IMR-90 (cell line): ENCODE measurements around the gene KIF1A. TPM values are rescaled to one million over a fixed set of nuclear protein-coding genes. Genes with fewer than 3 reads are reported as not detected.

Experiments used
- ATAC-seq: fragments of 200-7000 bp; cut with Tn5 transposase; 2 replicates; pipeline ENCODE4 v1.9.1; 2020; ENCODE audit warnings: low read depth, mild to moderate bottlenecking, moderate library complexity
- BruUV-seq: library from RNA; stranded (reverse); fragments of 400-500 nt; replicated peaks from 2 replicates; lab custom pipeline; 2021; lab: Mats Ljungman, UMichigan
- CTCF ChIA-PET: fragments of 300-600 bp; formaldehyde crosslinking; extraction: SDS; loops from one replicate; lab custom pipeline; 2021; ENCODE audit warnings: antibody characterized with exemption; lab: Yijun Ruan, JAX
- POLR2A ChIA-PET: fragments of 300-600 bp; sonication (Branson Sonifier 250); formaldehyde crosslinking; loops from one replicate; lab custom pipeline; 2022; ENCODE audit warnings: antibody characterized with exemption; ENCODE audit not compliant: unreplicated experiment; lab: Charles Lee
- DNase-seq: peaks from one replicate; pipeline ENCODE4 v3.0.0; 2013
- H2AFZ ChIP-seq: replicated peaks from 2 replicates; pipeline ENCODE3; 2013; ENCODE audit warnings: low read length, mild to moderate bottlenecking; ENCODE audit not compliant: poor library complexity
- H2AK5ac ChIP-seq: 2 replicates; pipeline ENCODE4 v1.6.1; 2013; ENCODE audit warnings: low read depth, low read length, inconsistent platforms
- H2AK9ac ChIP-seq: replicated peaks from 2 replicates; pipeline ENCODE3; 2013; ENCODE audit warnings: mild to moderate bottlenecking, low read depth, low read length, moderate library complexity; ENCODE audit not compliant: poor library complexity
- H2BK120ac ChIP-seq: 2 replicates; pipeline ENCODE4 v1.6.1; 2013; ENCODE audit warnings: low read depth, low read length, inconsistent platforms
- H2BK15ac ChIP-seq: 3 replicates; pipeline ENCODE4 v1.6.1; 2013; ENCODE audit warnings: low read depth, low read length, inconsistent platforms
- H2BK20ac ChIP-seq: 2 replicates; pipeline ENCODE4 v1.6.1; 2013; ENCODE audit warnings: low read depth, mild to moderate bottlenecking, inconsistent platforms, low read length, moderate library complexity
- H2BK5ac ChIP-seq: 2 replicates; pipeline ENCODE4 v1.6.1; 2013; ENCODE audit warnings: mild to moderate bottlenecking, low read depth, low read length, inconsistent platforms; ENCODE audit not compliant: poor library complexity, severe bottlenecking
- H3K14ac ChIP-seq: replicated peaks from 2 replicates; pipeline ENCODE4 v1.6.1; 2013; ENCODE audit warnings: low read depth, low read length, inconsistent platforms
- H3K18ac ChIP-seq: 2 replicates; pipeline ENCODE4 v1.6.1; 2013; ENCODE audit warnings: low read depth, low read length, control low read depth
- H3K23ac ChIP-seq: 2 replicates; pipeline ENCODE4 v1.6.1; 2013; ENCODE audit warnings: low read depth, low read length, inconsistent platforms
- H3K27ac ChIP-seq: 2 replicates; pipeline ENCODE4 v1.5.1; 2013; ENCODE audit warnings: mild to moderate bottlenecking, control low read depth, low read length; ENCODE audit not compliant: insufficient read depth
- H3K27me3 ChIP-seq: 2 replicates; pipeline ENCODE4 v1.6.1; 2013; ENCODE audit warnings: low read length; ENCODE audit not compliant: control insufficient read depth, insufficient read depth
- H3K36me3 ChIP-seq: 2 replicates; pipeline ENCODE4 v1.6.1; 2013; ENCODE audit warnings: low read length, mixed read lengths; ENCODE audit not compliant: control insufficient read depth, insufficient read depth
- H3K4ac ChIP-seq: 2 replicates; pipeline ENCODE4 v1.6.1; 2013; ENCODE audit warnings: low read depth, low read length, inconsistent platforms
- H3K4me1 ChIP-seq: 2 replicates; pipeline ENCODE4 v1.6.1; 2013; ENCODE audit warnings: low read length, mixed read lengths; ENCODE audit not compliant: control insufficient read depth, insufficient read depth
- H3K4me2 ChIP-seq: 2 replicates; pipeline ENCODE4 v1.6.1; 2013; ENCODE audit warnings: low read depth, mild to moderate bottlenecking, control low read depth, low read length, moderate library complexity
- H3K4me3 ChIP-seq: 2 replicates; pipeline ENCODE4 v1.5.1; 2013; ENCODE audit warnings: low read depth, mild to moderate bottlenecking, control low read depth, low read length, moderate library complexity; ENCODE audit not compliant: insufficient read depth
- H3K56ac ChIP-seq: 2 replicates; pipeline ENCODE4 v1.6.1; 2013; ENCODE audit warnings: low read length, inconsistent platforms; ENCODE audit not compliant: insufficient read depth; ENCODE audit errors: extremely low read depth
- H3K79me1 ChIP-seq, 2 experiments: 2 replicates each; pipeline ENCODE4 v1.6.1; 2013; ENCODE audit warnings: low read length in 2 of 2, inconsistent platforms in 1 of 2, low read depth in 1 of 2
- H3K9ac ChIP-seq: 2 replicates; pipeline ENCODE4 v1.6.1; 2013; ENCODE audit warnings: low read depth, low read length, control low read depth
- H3K9me1 ChIP-seq: 2 replicates; pipeline ENCODE4 v1.6.1; 2013; ENCODE audit warnings: low read length, inconsistent platforms; ENCODE audit not compliant: insufficient read depth
- H3K9me3 ChIP-seq: 2 replicates; pipeline ENCODE4 v1.6.1; 2013; ENCODE audit warnings: low read length; ENCODE audit not compliant: control insufficient read depth, insufficient read depth
- H4K20me1 ChIP-seq: 2 replicates; pipeline ENCODE4 v1.6.1; 2013; ENCODE audit warnings: low read length, inconsistent platforms; ENCODE audit not compliant: insufficient read depth
- H4K5ac ChIP-seq: 2 replicates; pipeline ENCODE4 v1.6.1; 2013; ENCODE audit warnings: mild to moderate bottlenecking, low read depth, low read length, control low read depth
- H4K8ac ChIP-seq, 2 experiments: 2 replicates each; pipeline ENCODE4 v1.6.1; 2013; ENCODE audit warnings: low read depth in 2 of 2, low read length in 2 of 2, control low read depth in 1 of 2, inconsistent platforms in 1 of 2
- H4K91ac ChIP-seq: 2 replicates; pipeline ENCODE4 v1.6.1; 2013; ENCODE audit warnings: low read depth, low read length, inconsistent platforms; ENCODE audit not compliant: insufficient read depth
- MAZ ChIP-seq: IDR thresholded peaks from 2 replicates; pipeline ENCODE4 v1.6.1; 2012; ENCODE audit warnings: low read depth, mild to moderate bottlenecking, low read length, improper control_type of control experiment, moderate library complexity, borderline replicate concordance
- USF2 ChIP-seq: fragments of 150-350 bp; IDR thresholded peaks from 2 replicates; pipeline ENCODE4 v1.6.1; 2017; ENCODE audit warnings: mild to moderate bottlenecking, antibody characterized with exemption, low read length, low read depth
- WGBS, 2 experiments: methylation state at CpG; one replicate each; pipeline versions ENCODE4 v1.1.5 to v1.1.7; 2013; ENCODE audit warnings: missing lambda C conversion rate in 2 of 2; ENCODE audit not compliant: insufficient read length in 1 of 2; ENCODE audit errors: extremely low coverage in 2 of 2; 5-methylcytosine and 5-hydroxymethylcytosine counted together
- dilution Hi-C: fragments of 300-500 bp; cut with HindIII; formaldehyde crosslinking; loops from one replicate; pipeline ENCODE4 v1.14.3; 2018; ENCODE audit warnings: low sequenced_read_pairs; ENCODE audit not compliant: unreplicated experiment
- in situ Hi-C: fragments of 300-500 bp; cut with MboI; formaldehyde crosslinking; loops from 3 replicates; pipeline ENCODE4 v1.14.3; 2019; ENCODE audit warnings: low sequenced_read_pairs, inconsistent platforms, mixed read lengths
- intact Hi-C: fragments of 100-400 bp; cut with micrococcal nuclease; formaldehyde crosslinking; loops from 2 replicates; pipeline ENCODE4 v1.10.0; 2022
- polyA plus RNA-seq, 3 experiments: library from polyadenylated mRNA; depleted of rRNA; stranded (reverse); fragments of >200 nt; gene quantifications; 2 replicates each; pipeline ENCODE4 v1.2.3, GENCODE V29; 2012; ENCODE audit warnings: low replicate concordance in 1 of 3
- total RNA-seq: library from RNA; depleted of rRNA; stranded (reverse); fragments of >200 nt; gene quantifications from 2 replicates; pipeline ENCODE4 v1.2.3, GENCODE V29; 2012

The KIF1A gene
- total and polyA plus RNA-seq, 2 of the 4 experiments (the other 2 are of a cell fraction) = under 0.01 TPM; not detected in 1

- no peak overlapping the region for H2BK120ac ChIP-seq
- H3K79me1 ChIP-seq = no peaks in the 10 kb centered on the region
- no peak overlapping the region for H3K18ac ChIP-seq
- in situ Hi-C loops = no loop called here
- no peak overlapping the region for H2BK20ac ChIP-seq
- ChIA-PET POLR2A (no interaction called here), CTCF (no interaction called here)
- intact Hi-C loops = no loop called here
- no peak overlapping the region for H3K4me2 ChIP-seq
- no peak overlapping the region for H2AK9ac ChIP-seq
- no peak for TF ChIP-seq USF2
- no peak for TF ChIP-seq MAZ
- H3K4me1 ChIP-seq = no peaks in the 10 kb centered on the region
- no peak overlapping the region for H4K5ac ChIP-seq
- H3K9ac ChIP-seq = no peak overlapping the region
- H3K14ac ChIP-seq = no peak overlapping the region
- no peak overlapping the region for H3K56ac ChIP-seq
- no peaks in the 10 kb centered on the region for H4K20me1 ChIP-seq
- no peak overlapping the region for H2AK5ac ChIP-seq
- no peak overlapping the region for H3K23ac ChIP-seq
- WGBS, 2 experiments = 33% methylated on average over 4 of the region's 23 CpGs; no CpG with 5 or more reads in 1 of the 2 experiments
- DNase-seq = no peak
- no peaks in the 10 kb centered on the region for H3K9me3 ChIP-seq
- no TSS peak for BruUV-seq
- no peak overlapping the region for H2BK15ac ChIP-seq
- no peak overlapping the region for H3K4me3 ChIP-seq
- H2BK5ac ChIP-seq = no peak overlapping the region
- no peak overlapping the region for H4K8ac ChIP-seq
- no peak for ATAC-seq
- no peaks in the 10 kb centered on the region for H3K9me1 ChIP-seq
- no peak overlapping the region for H2AFZ ChIP-seq
- dilution Hi-C loops = no loop called here
- H3K27ac ChIP-seq = no peak overlapping the region
- H3K36me3 ChIP-seq = no peaks in the 10 kb centered on the region
- peaks cover 15% of the 10 kb centered on the region; the same call in 1 of the 2 replicates for H3K27me3 ChIP-seq
- no peak overlapping the region for H4K91ac ChIP-seq
- no peak overlapping the region for H3K4ac ChIP-seq
Observed at GRCh38 chr2:240789501-240790369, 30.3 kb downstream of the KIF1A start.
